Osteoblast (primary cell): ENCODE measurements around the gene SMARCA2. TPM values are rescaled to one million over a fixed set of nuclear protein-coding genes. Genes with fewer than 3 reads are reported as not detected.

Source experiments
- DNase-seq: peaks from one replicate; pipeline ENCODE4 v3.0.0; 2011; ENCODE audit warnings: low spot score, mixed read lengths; ENCODE audit not compliant: insufficient read length; ENCODE audit errors: missing footprints
- H2AFZ ChIP-seq: 2 replicates; pipeline ENCODE4 v1.6.0; 2011; ENCODE audit warnings: mild to moderate bottlenecking, low read length
- H3K27ac ChIP-seq: 2 replicates; pipeline ENCODE4 v1.5.1; 2011; ENCODE audit warnings: mild to moderate bottlenecking, low read depth, low read length, moderate library complexity
- H3K27me3 ChIP-seq: 2 replicates; pipeline ENCODE4 v1.6.0; 2012; ENCODE audit warnings: mild to moderate bottlenecking, control low read depth, inconsistent platforms, low read length, moderate library complexity; ENCODE audit not compliant: insufficient read depth
- H3K36me3 ChIP-seq: 2 replicates; pipeline ENCODE4 v1.5.1; 2011; ENCODE audit warnings: mild to moderate bottlenecking, low read length, control low read depth, moderate library complexity; ENCODE audit not compliant: insufficient read depth
- H3K4me1 ChIP-seq: 2 replicates; pipeline ENCODE4 v1.5.1; 2011; ENCODE audit warnings: mild to moderate bottlenecking, low read length, control low read depth, moderate library complexity; ENCODE audit not compliant: insufficient read depth
- H3K4me2 ChIP-seq: 2 replicates; pipeline ENCODE4 v1.6.0; 2011; ENCODE audit warnings: mild to moderate bottlenecking, low read length; ENCODE audit not compliant: insufficient read depth
- H3K4me3 ChIP-seq: fragments of 200-600 bp; sonication (generic); 3 replicates; pipeline ENCODE4 v1.5.1; 2012; ENCODE audit warnings: mild to moderate bottlenecking, low read length, inconsistent platforms; ENCODE audit not compliant: insufficient read depth
- H3K79me2 ChIP-seq: 2 replicates; pipeline ENCODE4 v1.6.0; 2012; ENCODE audit warnings: mild to moderate bottlenecking, low read length, control low read depth, inconsistent platforms; ENCODE audit not compliant: insufficient read depth
- H3K9me3 ChIP-seq: 2 replicates; pipeline ENCODE4 v1.5.1; 2011; ENCODE audit warnings: low read depth, low read length, control low read depth
- H4K20me1 ChIP-seq: 2 replicates; pipeline ENCODE4 v1.6.0; 2012; ENCODE audit warnings: mild to moderate bottlenecking, low read length, control low read depth; ENCODE audit not compliant: insufficient read depth
- total RNA-seq: library from RNA; depleted of rRNA; stranded (reverse); fragments of >200 nt; gene quantifications from 2 replicates; pipeline ENCODE4 v1.2.3, GENCODE V29; 2012
- TF ChIP-seq, protein P1 (sequence below): IDR thresholded peaks from 2 replicates; pipeline ENCODE4 v1.5.1; 2011; ENCODE audit warnings: mild to moderate bottlenecking, low read depth, low read length, moderate library complexity; ENCODE audit errors: extremely low read depth

The SMARCA2 gene
- total RNA-seq, 1 donor, result 101 TPM

GRCh38 chr9:2159521-2160454, 144.6 kb downstream of the SMARCA2 start:
- Histone ChIP-seq H3K79me2 (peaks cover 27% of the 10 kb centered on the region), H3K27ac (peak overlapping the region; percentile 87), H3K4me1 (peaks cover 24% of the 10 kb centered on the region), H3K4me2 (peak overlapping the region; percentile 99), H3K27me3 (no peaks in the 10 kb centered on the region), H2AFZ (peak overlapping the region; percentile 83), H3K9me3 (no peaks in the 10 kb centered on the region), H4K20me1 (no peaks in the 10 kb centered on the region), H3K4me3 (peak overlapping the region; percentile 50), H3K36me3 (peaks cover 6% of the 10 kb centered on the region)
- TF ChIP-seq, protein P1, sequence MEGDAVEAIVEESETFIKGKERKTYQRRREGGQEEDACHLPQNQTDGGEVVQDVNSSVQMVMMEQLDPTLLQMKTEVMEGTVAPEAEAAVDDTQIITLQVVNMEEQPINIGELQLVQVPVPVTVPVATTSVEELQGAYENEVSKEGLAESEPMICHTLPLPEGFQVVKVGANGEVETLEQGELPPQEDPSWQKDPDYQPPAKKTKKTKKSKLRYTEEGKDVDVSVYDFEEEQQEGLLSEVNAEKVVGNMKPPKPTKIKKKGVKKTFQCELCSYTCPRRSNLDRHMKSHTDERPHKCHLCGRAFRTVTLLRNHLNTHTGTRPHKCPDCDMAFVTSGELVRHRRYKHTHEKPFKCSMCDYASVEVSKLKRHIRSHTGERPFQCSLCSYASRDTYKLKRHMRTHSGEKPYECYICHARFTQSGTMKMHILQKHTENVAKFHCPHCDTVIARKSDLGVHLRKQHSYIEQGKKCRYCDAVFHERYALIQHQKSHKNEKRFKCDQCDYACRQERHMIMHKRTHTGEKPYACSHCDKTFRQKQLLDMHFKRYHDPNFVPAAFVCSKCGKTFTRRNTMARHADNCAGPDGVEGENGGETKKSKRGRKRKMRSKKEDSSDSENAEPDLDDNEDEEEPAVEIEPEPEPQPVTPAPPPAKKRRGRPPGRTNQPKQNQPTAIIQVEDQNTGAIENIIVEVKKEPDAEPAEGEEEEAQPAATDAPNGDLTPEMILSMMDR, result no peak
- no peak for DNase-seq

DNA sequence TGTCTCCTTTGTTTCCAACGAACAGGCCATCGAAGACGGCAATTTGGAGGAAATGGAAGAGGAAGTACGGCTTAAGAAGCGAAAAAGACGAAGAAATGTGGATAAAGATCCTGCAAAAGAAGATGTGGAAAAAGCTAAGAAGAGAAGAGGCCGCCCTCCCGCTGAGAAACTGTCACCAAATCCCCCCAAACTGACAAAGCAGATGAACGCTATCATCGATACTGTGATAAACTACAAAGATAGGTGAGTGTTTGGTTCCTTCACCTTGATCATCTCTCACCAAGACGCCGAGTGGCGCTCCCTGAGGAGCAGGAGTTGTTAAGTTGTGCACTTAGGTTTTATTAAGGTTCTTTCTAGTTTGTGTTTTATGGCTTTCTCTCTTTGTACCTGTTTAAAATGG, 146.5 kb downstream of the SMARCA2 start:
- Histone ChIP-seq H3K9me3 (no peaks in the 10 kb centered on the region), H3K4me2 (no peak overlapping the region), H3K4me3 (no peak overlapping the region), H4K20me1 (no peaks in the 10 kb centered on the region), H2AFZ (no peak overlapping the region), H3K36me3 (peaks cover 6% of the 10 kb centered on the region), H3K27ac (no peak overlapping the region), H3K27me3 (no peaks in the 10 kb centered on the region), H3K4me1 (peaks cover 24% of the 10 kb centered on the region), H3K79me2 (peaks cover 22% of the 10 kb centered on the region)
- DNase-seq, result no peak
- TF ChIP-seq, protein P1, result no peak

GRCh38 chr9:2163231-2163885, 148.2 kb downstream of the SMARCA2 start:
- Histone ChIP-seq H3K4me2 (no peak overlapping the region), H3K27me3 (no peaks in the 10 kb centered on the region), H3K4me3 (no peak overlapping the region), H2AFZ (no peak overlapping the region), H3K79me2 (peaks cover 19% of the 10 kb centered on the region), H3K27ac (no peak overlapping the region), H3K4me1 (peaks cover 13% of the 10 kb centered on the region), H4K20me1 (no peaks in the 10 kb centered on the region), H3K9me3 (no peaks in the 10 kb centered on the region), H3K36me3 (peaks cover 9% of the 10 kb centered on the region)
- DNase-seq, result no peak
- TF ChIP-seq, protein P1, result no peak

- TF ChIP-seq, protein P1, result no peak
- Histone ChIP-seq H3K27ac (no peak overlapping the region), H3K4me2 (no peak overlapping the region), H3K79me2 (peaks cover 12% of the 10 kb centered on the region), H3K36me3 (peaks cover 10% of the 10 kb centered on the region), H4K20me1 (no peaks in the 10 kb centered on the region), H3K4me1 (peaks cover 8% of the 10 kb centered on the region), H3K4me3 (no peak overlapping the region), H3K27me3 (no peaks in the 10 kb centered on the region), H2AFZ (no peak overlapping the region), H3K9me3 (no peaks in the 10 kb centered on the region)
- no peak for DNase-seq
Measured at GRCh38 chr9:2164268-2164667, 149.1 kb downstream of the SMARCA2 start.
